UCSD-AML1 (cell line): Measurements from ENCODE around the gene PROB1.
"Not testable (repeated sequence)": the region's sequence is repeated elsewhere in the genome, so short reads cannot be mapped to it uniquely, and the experiment has no call there.

ENCODE experiments used
- DNase-seq: peaks from one replicate; lab custom pipeline; 2025; ENCODE audit not compliant: unreplicated experiment; lab: John Stamatoyannopoulos, UW

The PROB1 gene

GRCh38 chr5:139413963-139414362 is 19.1 kb upstream of the PROB1 start:
- DNase-seq: no peak

GRCh38 chr5:139413153-139413552 is 18.2 kb upstream of the PROB1 start:
- no peak for DNase-seq

DNA sequence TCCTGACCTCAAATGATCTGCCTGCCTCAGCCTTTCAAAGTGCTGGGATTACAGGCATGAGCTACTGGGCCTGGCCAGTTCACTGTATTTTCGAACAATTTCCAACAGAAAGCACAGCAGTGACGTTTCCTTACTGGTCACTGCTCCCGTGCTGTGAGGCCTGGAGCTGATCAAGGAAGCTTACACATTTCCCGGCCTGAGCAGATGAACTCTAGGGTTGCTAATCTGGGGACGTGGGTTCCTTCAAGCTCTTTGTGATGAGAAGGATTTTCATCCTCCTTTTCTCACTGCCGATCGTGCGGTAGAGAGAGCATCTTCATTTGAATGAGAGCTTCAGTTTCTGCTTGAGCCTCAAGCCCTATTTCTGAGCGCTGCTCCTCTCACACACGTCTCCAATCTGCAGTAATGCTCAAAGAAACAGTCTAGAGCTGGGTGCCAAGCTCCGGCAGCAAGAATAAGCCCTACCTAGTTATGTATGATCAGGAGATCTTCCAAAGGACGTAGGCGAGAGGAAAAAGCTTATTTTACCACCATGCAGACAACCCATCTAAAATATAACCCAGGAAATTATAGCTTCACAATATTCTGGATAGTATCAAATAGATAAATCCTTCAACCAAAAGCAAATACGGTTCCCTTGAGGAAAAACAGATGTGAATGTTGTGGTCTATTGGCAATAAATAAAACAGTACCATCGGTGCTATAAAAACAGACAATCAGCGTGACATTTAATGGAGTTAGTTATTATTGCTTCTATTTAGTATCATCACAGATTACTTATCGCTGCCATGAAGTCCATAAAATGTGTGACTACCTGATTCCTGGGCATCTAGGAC is 16.3 kb upstream of the PROB1 start:
- no peak for DNase-seq

GRCh38 chr5:139410121-139410992 is 15.5 kb upstream of the PROB1 start:
- DNase-seq: no peak

- DNase-seq: not testable (repeated sequence)
Measured at GRCh38 chr5:139409116-139409515, 14.2 kb upstream of the PROB1 start.

DNA sequence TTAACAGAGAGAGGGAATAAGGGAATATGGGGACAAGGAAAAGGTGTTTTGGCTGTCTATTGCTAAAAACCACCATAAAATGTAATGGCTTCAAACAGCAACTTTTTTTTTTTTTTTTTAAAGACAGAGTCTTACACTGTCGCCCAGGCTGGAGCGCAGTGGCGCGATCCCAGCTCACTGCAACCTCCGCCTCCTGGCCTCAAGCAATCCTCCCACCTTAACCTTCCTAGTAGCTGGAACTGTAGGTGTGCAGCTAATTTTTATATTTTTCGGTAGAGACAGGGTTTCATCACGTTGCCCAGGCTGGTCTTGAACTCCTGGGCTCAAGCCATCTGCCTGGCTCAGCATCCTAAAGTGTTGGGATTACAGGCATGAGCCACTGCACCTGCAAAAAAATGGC is 13.3 kb upstream of the PROB1 start:
- no peak for DNase-seq

- no peak for DNase-seq
Measured at GRCh38 chr5:139407517-139407916, 12.6 kb upstream of the PROB1 start.

DNA sequence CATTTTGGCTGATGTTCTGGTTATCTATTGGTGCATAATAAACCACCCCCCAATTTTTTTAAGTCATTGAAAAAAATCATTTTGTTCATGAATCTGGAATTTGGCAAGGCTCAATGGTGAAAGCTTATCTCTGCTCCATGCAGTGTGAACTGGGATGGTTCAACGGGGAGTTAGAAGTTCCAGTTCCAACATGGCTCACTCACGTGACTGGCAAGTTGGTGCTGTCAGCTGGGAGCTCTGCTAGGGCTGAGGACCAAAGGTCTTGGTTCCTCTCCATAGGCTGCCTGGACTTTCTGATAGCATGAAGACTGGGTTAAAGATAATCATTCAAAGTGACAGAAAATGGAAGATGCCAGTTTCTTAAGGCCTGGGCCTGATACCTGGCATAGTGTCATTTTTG is 12.1 kb upstream of the PROB1 start:
- DNase-seq: no peak

DNA sequence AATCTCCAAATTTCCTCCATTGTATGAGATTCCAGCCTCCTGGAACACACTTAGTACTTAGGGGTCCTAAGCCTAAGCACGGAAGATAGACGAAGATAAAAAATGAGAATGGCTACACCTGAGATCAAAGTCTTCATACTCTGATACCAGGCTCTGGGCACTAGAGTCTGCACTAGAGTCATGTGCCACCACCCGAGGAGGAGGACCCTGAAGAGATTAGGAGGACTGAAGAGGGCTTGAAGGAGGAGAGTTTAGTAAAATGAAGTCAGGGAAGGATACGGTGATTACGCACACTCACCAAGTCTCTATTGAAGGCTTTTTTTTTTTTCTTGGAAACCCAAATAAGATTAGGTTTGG is 9.6 kb upstream of the PROB1 start:
- no peak for DNase-seq

GRCh38 chr5:139403787-139404483 is 9.0 kb upstream of the PROB1 start, which contains the start of gene SPATA24:
Gene SPATA24, minus strand, starts transcription at chr5:139404089. Its CDS starts 29 bp downstream, at chr5:139404060.
- DNase-seq: peak; percentile 98

- no peak for DNase-seq
Measured at GRCh38 chr5:139403418-139403786, 8.5 kb upstream of the PROB1 start.

DNA sequence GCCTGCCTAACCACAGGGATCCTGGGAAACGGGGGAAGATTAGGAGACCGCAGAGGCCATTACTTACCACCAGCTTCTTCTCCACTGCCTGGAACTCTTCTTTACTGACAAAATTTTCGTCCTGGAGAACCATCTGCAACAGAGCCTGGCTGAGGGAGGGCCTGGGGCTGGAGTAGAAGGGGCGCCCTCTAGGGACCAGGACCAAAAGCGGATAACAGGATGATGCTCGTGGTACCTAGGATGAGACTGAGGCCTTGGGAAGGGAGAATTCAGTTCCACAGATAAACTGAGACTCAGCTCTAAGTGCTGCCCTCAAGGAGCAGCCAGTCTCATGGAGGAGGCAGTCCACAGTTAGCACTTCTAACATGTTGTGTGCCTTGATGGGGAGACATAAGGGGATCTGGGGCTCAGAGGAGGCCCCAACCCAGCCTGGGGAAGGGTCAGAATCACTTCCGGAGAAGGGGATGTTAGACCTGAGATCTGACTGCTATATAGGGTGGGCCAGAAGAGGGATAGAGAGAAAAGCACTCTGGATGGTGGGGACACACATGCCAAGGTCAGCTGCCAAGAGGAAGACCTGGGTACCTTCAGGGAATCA is 7.8 kb upstream of the PROB1 start:
- peak; percentile 53 for DNase-seq

DNA sequence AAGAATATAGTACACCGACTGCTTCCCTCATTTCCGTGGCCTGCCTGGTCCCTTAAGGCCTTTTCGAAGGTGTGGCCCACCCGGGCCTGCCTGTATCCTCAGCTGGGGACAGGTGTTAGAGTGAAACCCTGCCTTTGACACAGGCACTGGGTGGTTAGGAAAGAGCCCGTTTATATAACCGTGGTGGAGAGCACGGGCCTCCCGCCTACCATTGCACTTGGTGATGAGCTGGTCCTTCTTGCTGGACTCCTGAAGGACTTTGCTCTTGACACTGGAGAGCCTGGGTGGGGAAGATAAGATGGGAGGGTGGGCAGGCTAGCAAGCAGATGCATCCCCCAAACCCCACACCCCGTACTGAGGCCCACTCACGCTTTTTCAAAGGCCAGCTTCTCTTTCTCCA is 6.6 kb upstream of the PROB1 start:
- DNase-seq: no peak

DNA sequence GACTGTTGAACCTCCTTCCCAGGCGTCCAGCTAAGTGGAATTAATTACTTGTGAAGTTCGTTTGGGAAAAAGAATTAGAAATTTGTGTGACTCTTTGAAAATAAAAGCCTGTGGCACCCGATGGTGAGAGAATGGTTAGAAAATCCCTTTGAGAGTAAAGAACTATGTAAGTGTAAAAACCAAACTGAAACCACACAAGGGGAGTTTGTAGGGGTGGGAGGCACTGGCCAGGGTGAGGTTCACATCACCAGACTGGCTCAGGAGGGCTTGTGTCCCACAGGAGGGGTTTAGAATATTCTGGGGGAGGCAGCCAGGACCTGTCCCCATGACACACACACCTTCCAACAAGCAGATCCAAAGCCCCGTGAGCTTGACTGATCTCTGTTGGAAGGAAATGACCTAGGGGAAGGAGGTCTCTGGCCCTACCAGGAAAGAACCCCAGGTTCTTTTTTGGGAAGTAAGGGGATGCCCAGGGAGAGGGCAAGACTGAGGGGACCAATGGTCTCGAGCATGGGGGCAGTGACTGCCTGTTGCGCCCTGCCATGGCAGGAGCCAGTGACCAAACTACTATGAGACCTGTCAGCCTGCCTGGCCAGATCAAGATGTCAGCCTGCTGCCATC is 4.7 kb upstream of the PROB1 start:
- no peak for DNase-seq

DNA sequence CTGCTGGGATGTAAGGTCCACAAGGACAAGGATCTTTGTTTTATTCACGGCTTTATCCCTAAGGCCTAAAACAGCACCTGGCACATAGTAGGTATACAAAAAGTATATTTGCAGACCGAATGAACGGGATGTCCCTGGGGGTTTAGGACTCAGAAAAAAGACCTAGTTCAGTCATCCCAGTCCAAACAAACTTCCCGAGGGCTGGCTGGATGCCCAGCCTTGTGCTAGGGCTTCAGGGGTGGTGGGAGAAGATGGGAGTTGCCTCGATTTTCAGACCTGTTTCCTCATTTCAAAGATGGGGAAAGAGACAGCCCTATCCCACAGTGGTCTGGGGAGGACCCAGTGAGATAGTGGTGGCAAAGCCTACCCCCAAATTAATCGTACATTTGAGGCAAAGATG is 3.0 kb upstream of the PROB1 start:
- no peak for DNase-seq

- no peak for DNase-seq
Measured at GRCh38 chr5:139396691-139397090, 1.8 kb upstream of the PROB1 start.

GRCh38 chr5:139395844-139396640 is 1.1 kb upstream of the PROB1 start:
- no peak for DNase-seq

DNA sequence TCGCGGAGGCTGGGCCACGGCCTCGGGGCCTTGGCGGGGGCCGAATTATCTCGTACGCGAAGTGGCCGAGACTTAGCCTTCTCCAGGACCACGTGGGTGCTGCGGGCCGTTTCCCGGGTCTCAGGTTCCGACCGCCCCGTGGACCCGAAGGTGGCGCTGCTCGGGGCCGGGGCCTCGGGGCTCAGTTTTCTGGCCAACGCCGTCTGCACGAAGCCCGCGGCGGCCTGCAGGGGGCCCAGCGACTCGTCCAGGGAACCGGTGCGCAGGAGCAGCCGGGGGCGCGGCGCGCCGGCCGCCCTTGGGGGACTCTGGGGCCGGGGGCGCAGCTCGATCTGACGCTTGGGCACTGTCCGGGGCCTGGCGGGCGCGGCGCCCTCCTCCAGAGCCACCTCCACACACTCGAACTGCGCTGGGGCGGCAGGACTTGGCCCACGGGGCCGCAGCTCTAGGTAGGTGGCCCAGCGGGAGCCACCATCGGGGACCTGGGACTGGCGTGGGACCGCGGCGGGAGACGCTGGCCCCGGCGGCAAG is 716 bp downstream of the PROB1 start:
- no peak for DNase-seq

DNA sequence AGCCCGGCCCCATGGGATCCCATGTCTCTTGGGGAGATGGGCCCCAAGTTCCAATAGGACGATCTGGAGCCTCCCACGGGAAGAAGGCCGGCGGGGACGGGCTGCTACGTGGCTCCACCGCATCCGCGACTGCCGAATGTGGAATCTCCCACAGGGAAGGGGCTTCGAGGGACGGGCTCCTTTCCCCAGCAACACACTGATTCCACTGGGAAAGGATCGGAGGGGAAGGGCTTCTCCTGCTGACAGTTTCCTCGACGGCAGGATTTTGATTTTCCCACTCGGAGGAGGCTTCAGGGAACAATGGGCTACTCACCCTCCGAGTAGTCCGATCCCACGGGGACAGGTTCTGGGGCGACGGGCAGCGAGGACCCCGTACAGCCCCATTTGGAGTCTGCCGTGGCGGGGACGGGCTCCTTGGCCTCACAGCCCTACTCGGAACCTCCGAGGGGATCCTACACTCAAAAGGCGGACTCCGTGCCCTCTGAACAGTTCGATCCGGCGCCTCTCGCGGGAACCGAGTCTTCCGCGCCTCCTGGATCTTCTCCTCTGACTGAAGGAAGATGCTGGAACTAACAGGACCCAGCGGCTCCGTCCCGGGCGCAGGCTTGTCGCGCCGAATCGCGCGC is 1.3 kb downstream of the PROB1 start:
- DNase-seq: no peak
